ENCODE measurements around the gene CDKN1B.

CDKN1B gene

GRCh38 chr12:12747278-12747677, 30.1 kb downstream of the CDKN1B start:
- Histone ChIP-seq H3K9me3 (ENCODE audit: control insufficient read depth, low read length) (no peaks in the 10 kb centered on the region), H3K4me1 (ENCODE audit: control insufficient read depth, insufficient read depth, low read length, poor library complexity, severe bottlenecking) (no peaks in the 10 kb centered on the region), H3K27ac (ENCODE audit: insufficient read depth, low read length, poor library complexity, severe bottlenecking) (no peak overlapping the region), H3K36me3 (ENCODE audit: control insufficient read depth, insufficient read depth, low read length) (no peaks in the 10 kb centered on the region), H3K27me3 (replicated peaks; ENCODE audit: control insufficient read depth, insufficient read depth, low read length, poor library complexity, severe bottlenecking) (no peaks in the 10 kb centered on the region), H3K4me3 (ENCODE audit: insufficient read depth, low read depth, low read length, poor library complexity, severe bottlenecking) (no peak overlapping the region)
- DNase-seq, result no peak

DNA sequence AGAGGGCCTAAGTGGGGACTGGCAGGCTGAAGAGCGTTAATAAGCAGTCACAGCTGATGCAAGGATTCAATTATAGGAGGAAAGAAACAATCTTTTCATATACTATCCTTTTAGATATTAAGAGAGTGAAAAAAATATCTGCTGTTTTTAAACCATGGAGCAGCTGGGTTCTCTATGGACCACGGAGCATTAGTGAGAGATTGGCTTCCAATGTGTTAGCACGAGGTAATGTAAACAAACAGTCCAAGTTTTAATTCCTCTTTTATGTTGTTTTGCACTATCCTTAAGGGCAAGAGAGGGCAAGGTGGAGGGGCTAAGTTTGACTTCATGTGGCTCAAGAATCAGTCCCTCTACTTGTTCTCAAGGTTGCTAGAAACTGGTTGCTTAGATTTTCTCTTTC, 30.9 kb downstream of the CDKN1B start:
- H3K27ac ChIP-seq (ENCODE audit: insufficient read depth, low read length, poor library complexity, severe bottlenecking), result no peak overlapping the region
- H3K9me3 ChIP-seq (ENCODE audit: control insufficient read depth, low read length), result no peaks in the 10 kb centered on the region
- H3K27me3 ChIP-seq (replicated peaks; ENCODE audit: control insufficient read depth, insufficient read depth, low read length, poor library complexity, severe bottlenecking), result no peaks in the 10 kb centered on the region
- no peaks in the 10 kb centered on the region for H3K36me3 ChIP-seq (ENCODE audit: control insufficient read depth, insufficient read depth, low read length)
- DNase-seq, result no peak
- H3K4me3 ChIP-seq (ENCODE audit: insufficient read depth, low read depth, low read length, poor library complexity, severe bottlenecking), result no peak overlapping the region
- H3K4me1 ChIP-seq (ENCODE audit: control insufficient read depth, insufficient read depth, low read length, poor library complexity, severe bottlenecking), result no peaks in the 10 kb centered on the region

GRCh38 chr12:12749433-12749832, 32.3 kb downstream of the CDKN1B start:
- H3K27me3 ChIP-seq (replicated peaks; ENCODE audit: control insufficient read depth, insufficient read depth, low read length, poor library complexity, severe bottlenecking), result no peaks in the 10 kb centered on the region

DNA sequence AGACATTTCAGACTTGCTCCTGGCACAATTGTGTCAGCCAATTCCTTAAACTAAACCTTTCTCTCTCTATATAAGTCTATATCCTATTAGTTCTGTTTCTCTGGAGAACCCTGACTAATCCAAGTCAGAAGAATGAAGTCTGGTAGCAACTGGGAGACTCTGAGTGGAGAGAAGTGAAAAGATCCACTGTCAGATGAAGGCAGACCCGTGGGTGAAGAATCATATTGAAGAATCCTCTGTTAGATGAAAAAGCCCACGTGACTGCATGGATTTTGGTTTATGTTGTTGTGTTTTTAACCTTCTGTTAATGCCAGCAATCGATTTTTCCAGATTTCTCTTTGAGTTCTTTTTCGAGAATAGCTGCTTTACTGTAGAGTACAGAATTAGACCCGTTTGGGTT, 38.8 kb downstream of the CDKN1B start:
- Histone ChIP-seq H3K4me1 (ENCODE audit: control insufficient read depth, insufficient read depth, low read length, poor library complexity, severe bottlenecking) (no peaks in the 10 kb centered on the region), H3K27ac (ENCODE audit: insufficient read depth, low read length, poor library complexity, severe bottlenecking) (no peak overlapping the region), H3K27me3 (replicated peaks; ENCODE audit: control insufficient read depth, insufficient read depth, low read length, poor library complexity, severe bottlenecking) (no peaks in the 10 kb centered on the region), H3K4me3 (ENCODE audit: insufficient read depth, low read depth, low read length, poor library complexity, severe bottlenecking) (no peak overlapping the region), H3K9me3 (ENCODE audit: control insufficient read depth, low read length) (no peaks in the 10 kb centered on the region), H3K36me3 (ENCODE audit: control insufficient read depth, insufficient read depth, low read length) (no peaks in the 10 kb centered on the region)
- no peak for DNase-seq

More at GRCh38 chr12:12749433-12749832, 32.3 kb downstream of the CDKN1B start:
- H3K27ac ChIP-seq (ENCODE audit: insufficient read depth, low read length, poor library complexity, severe bottlenecking), result no peak overlapping the region
- no peaks in the 10 kb centered on the region for H3K4me1 ChIP-seq (ENCODE audit: control insufficient read depth, insufficient read depth, low read length, poor library complexity, severe bottlenecking)
- no peak for DNase-seq
- no peaks in the 10 kb centered on the region for H3K9me3 ChIP-seq (ENCODE audit: control insufficient read depth, low read length)
- no peaks in the 10 kb centered on the region for H3K36me3 ChIP-seq (ENCODE audit: control insufficient read depth, insufficient read depth, low read length)
- H3K4me3 ChIP-seq (ENCODE audit: insufficient read depth, low read depth, low read length, poor library complexity, severe bottlenecking), result no peak overlapping the region

DNA sequence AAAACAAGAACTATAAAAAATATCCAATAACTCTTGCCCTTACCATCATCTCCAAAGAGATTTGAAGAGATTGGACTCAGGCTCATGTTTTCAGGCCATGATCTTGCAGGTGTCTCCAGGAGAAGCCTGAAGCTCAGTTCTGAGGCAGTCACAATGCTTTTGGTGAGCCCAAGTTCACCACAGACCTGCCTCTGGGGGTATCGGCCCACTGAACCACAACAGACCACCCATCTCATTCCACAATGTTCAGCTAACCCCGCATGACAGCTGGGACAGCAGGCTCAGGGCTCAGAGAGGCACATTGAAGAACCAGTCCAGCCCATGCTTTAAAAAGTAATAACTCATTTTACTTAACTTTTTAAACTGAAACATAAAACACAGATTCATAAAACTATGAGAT, 40.0 kb downstream of the CDKN1B start:
- no peak overlapping the region for H3K4me3 ChIP-seq (ENCODE audit: insufficient read depth, low read depth, low read length, poor library complexity, severe bottlenecking)
- no peaks in the 10 kb centered on the region for H3K4me1 ChIP-seq (ENCODE audit: control insufficient read depth, insufficient read depth, low read length, poor library complexity, severe bottlenecking)
- no peak overlapping the region for H3K27ac ChIP-seq (ENCODE audit: insufficient read depth, low read length, poor library complexity, severe bottlenecking)
- no peaks in the 10 kb centered on the region for H3K9me3 ChIP-seq (ENCODE audit: control insufficient read depth, low read length)
- no peaks in the 10 kb centered on the region for H3K27me3 ChIP-seq (replicated peaks; ENCODE audit: control insufficient read depth, insufficient read depth, low read length, poor library complexity, severe bottlenecking)
- no peak for DNase-seq
- no peaks in the 10 kb centered on the region for H3K36me3 ChIP-seq (ENCODE audit: control insufficient read depth, insufficient read depth, low read length)

- no peak overlapping the region for H3K4me3 ChIP-seq (ENCODE audit: insufficient read depth, low read depth, low read length, poor library complexity, severe bottlenecking)
- H3K27me3 ChIP-seq (replicated peaks; ENCODE audit: control insufficient read depth, insufficient read depth, low read length, poor library complexity, severe bottlenecking), result no peaks in the 10 kb centered on the region
- H3K4me1 ChIP-seq (ENCODE audit: control insufficient read depth, insufficient read depth, low read length, poor library complexity, severe bottlenecking), result no peaks in the 10 kb centered on the region
- no peak overlapping the region for H3K27ac ChIP-seq (ENCODE audit: insufficient read depth, low read length, poor library complexity, severe bottlenecking)
- no peaks in the 10 kb centered on the region for H3K36me3 ChIP-seq (ENCODE audit: control insufficient read depth, insufficient read depth, low read length)
- no peaks in the 10 kb centered on the region for H3K9me3 ChIP-seq (ENCODE audit: control insufficient read depth, low read length)
- no peak for DNase-seq
Observed at GRCh38 chr12:12759234-12759915, 42.2 kb downstream of the CDKN1B start.

GRCh38 chr12:12764824-12765223, 47.7 kb downstream of the CDKN1B start:
- DNase-seq, result no peak
- Histone ChIP-seq H3K4me1 (ENCODE audit: control insufficient read depth, insufficient read depth, low read length, poor library complexity, severe bottlenecking) (no peaks in the 10 kb centered on the region), H3K36me3 (ENCODE audit: control insufficient read depth, insufficient read depth, low read length) (no peaks in the 10 kb centered on the region), H3K4me3 (ENCODE audit: insufficient read depth, low read depth, low read length, poor library complexity, severe bottlenecking) (no peak overlapping the region), H3K27ac (ENCODE audit: insufficient read depth, low read length, poor library complexity, severe bottlenecking) (no peak overlapping the region), H3K27me3 (replicated peaks; ENCODE audit: control insufficient read depth, insufficient read depth, low read length, poor library complexity, severe bottlenecking) (no peaks in the 10 kb centered on the region), H3K9me3 (ENCODE audit: control insufficient read depth, low read length) (peaks cover 5% of the 10 kb centered on the region)

GRCh38 chr12:12770262-12770661, 53.1 kb downstream of the CDKN1B start:
- peaks cover 6% of the 10 kb centered on the region for H3K9me3 ChIP-seq (ENCODE audit: control insufficient read depth, low read length)
- H3K27me3 ChIP-seq (replicated peaks; ENCODE audit: control insufficient read depth, insufficient read depth, low read length, poor library complexity, severe bottlenecking), result no peaks in the 10 kb centered on the region
- H3K4me3 ChIP-seq (ENCODE audit: insufficient read depth, low read depth, low read length, poor library complexity, severe bottlenecking), result no peak overlapping the region
- H3K36me3 ChIP-seq (ENCODE audit: control insufficient read depth, insufficient read depth, low read length), result no peaks in the 10 kb centered on the region
- H3K27ac ChIP-seq (ENCODE audit: insufficient read depth, low read length, poor library complexity, severe bottlenecking), result no peak overlapping the region
- DNase-seq, result no peak
- H3K4me1 ChIP-seq (ENCODE audit: control insufficient read depth, insufficient read depth, low read length, poor library complexity, severe bottlenecking), result no peaks in the 10 kb centered on the region
